ENCODE data around the gene CUTC. TPM values are rescaled to one million over a fixed set of nuclear protein-coding genes. Genes with fewer than 3 reads are reported as not detected.
"Not testable (repeated sequence)": the region's sequence is repeated elsewhere in the genome, so short reads cannot be mapped to it uniquely, and the experiment has no call there.

Gene CUTC
- total RNA-seq, 1 donor from 2014 or later, result 46.8 TPM

DNA sequence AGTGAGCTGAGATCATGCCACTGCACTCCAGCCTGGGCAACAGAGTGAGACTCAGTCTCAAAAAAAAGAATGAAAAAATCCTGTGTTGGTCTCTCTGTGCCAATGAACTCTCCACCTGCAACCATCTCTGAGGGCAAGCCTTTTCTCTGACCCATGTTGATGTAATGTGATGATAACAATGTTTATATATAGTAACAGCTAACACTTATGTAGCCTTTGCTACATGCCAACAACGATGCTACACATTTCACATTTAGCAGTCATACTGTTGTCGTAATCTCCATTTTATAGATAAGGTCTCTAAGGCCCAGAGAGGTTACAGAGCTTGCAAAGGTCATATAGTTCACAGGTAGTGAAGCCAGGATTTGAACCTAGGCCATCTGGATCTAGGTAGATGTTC is 11.6 kb upstream of the CUTC start:
- Mint-ChIP-seq H3K36me3 (ENCODE audit: low read depth) (peaks cover 57% of the 10 kb centered on the region), H3K27me3 (no peaks in the 10 kb centered on the region), H3K27ac (no peak overlapping the region)

DNA sequence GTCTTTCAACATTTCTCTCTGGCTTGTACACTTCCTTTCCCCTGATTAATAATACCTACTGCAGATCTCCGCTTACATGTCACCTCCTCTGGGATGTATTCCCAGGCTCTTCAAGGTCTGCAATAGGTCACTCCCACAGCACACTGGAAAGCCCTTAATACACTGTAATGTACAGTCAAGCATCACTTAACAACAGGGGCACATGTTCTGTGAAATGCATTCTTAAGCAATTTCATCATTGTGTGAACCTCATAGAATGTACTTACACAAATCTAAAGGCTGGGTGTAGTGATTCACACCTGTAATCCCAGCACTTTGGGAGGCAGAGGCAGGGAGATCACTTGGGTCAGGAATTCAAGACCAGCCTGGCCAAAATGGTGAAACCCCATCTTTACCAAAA is 2.0 kb upstream of the CUTC start:
- Mint-ChIP-seq H3K36me3 (ENCODE audit: low read depth) (peaks cover 36% of the 10 kb centered on the region), H3K27ac (no peak overlapping the region), H3K4me1 (peaks cover 26% of the 10 kb centered on the region), H3K27me3 (no peaks in the 10 kb centered on the region), H3K4me3 (no peak overlapping the region), H3K9me3 (no peaks in the 10 kb centered on the region)
- intact Hi-C loops (cut with micrococcal nuclease), result loop anchor here (5.0 to 10.0 kb wide), 3 partner anchors 642 to 1595 kb away; partner anchors contain the start of genes R3HCC1L and SLF2
- no peak for DNase-seq

More for the DNA sequence above, 11.6 kb upstream of the CUTC start:
- no peak for DNase-seq
- Mint-ChIP-seq H3K4me1 (no peaks in the 10 kb centered on the region), H3K4me3 (no peak overlapping the region), H3K9me3 (no peaks in the 10 kb centered on the region)
- intact Hi-C loops (cut with micrococcal nuclease), result no loop called here

DNA sequence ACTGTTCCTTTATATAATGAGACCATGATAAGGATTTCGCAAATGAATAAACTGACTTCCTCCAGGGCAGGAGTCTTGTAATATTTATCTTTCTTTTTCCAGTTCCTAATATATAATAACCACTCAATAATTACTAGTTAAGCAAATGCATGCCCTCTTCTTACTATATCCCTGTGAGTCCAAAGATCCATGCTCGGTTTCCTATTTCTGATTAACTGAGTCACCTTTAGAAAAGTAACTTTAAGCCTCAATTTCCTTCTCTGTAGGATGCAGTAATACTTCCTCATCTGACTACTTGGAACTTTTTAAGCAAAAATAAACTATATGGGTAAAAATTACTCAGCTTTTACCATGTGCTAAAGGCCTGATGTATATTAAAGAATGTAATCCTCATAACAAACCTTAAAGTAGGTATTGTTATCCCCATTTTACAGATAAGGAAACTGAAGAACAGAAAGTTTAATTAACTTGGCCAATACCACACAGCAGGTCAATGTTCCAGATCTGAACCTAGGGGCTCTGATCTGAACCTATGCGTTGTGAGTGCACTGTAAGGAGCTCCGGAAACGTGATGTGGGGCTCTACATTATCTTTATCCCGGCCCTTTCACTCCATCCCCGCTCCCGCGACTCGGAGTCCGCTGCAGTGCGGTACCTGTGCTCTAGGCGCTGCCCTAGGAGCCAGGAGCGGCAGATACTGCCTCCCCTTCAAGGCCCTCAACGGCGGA is 565 bp upstream of the CUTC start:
- DNase-seq, result no peak
- Mint-ChIP-seq H3K27me3 (no peaks in the 10 kb centered on the region), H3K36me3 (ENCODE audit: low read depth) (peaks cover 38% of the 10 kb centered on the region), H3K9me3 (no peaks in the 10 kb centered on the region), H3K4me3 (peak overlapping the region; percentile 98), H3K27ac (peak overlapping the region; percentile 98), H3K4me1 (peaks cover 25% of the 10 kb centered on the region)
- intact Hi-C loops (cut with micrococcal nuclease), result loop anchor here (1.0 to 10.0 kb wide), 7 partner anchors 73 to 1597 kb away; partner anchors contain the start of genes DNMBP, ENTPD7, GOT1 and R3HCC1L

DNA sequence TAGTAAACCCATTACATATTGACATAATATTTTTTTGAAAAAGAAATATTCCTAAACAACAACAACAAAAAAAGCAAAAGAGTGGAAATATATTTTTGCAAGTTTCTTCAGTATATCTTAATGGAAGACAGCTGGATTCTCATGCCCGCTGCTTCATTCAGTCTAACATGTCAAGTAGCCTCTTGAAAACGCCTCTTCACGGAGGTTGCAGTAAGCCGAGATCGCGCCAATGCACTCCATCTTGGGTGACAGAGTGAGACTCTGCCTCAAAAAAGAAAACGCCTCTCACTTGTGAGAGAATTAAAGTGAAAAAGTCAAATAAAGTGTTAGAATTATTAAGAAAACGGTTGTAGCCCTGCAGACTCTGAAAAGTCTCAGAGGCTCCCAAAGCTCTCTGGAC is 1.3 kb downstream of the CUTC start:
- no peaks in the 10 kb centered on the region for H3K27me3 Mint-ChIP-seq
- peaks cover 41% of the 10 kb centered on the region for H3K36me3 Mint-ChIP-seq (ENCODE audit: low read depth)
- intact Hi-C loops (cut with micrococcal nuclease), result loop anchor here (2.0 to 10.0 kb wide), 4 partner anchors 75 to 1599 kb away; partner anchors contain the start of genes ENTPD7, R3HCC1L and SLF2
- DNase-seq, result no peak
- no peaks in the 10 kb centered on the region for H3K9me3 Mint-ChIP-seq
- H3K4me1 Mint-ChIP-seq, result peaks cover 28% of the 10 kb centered on the region
- H3K27ac Mint-ChIP-seq, result peak overlapping the region; percentile 48
- peak overlapping the region; percentile 81 for H3K4me3 Mint-ChIP-seq

DNA sequence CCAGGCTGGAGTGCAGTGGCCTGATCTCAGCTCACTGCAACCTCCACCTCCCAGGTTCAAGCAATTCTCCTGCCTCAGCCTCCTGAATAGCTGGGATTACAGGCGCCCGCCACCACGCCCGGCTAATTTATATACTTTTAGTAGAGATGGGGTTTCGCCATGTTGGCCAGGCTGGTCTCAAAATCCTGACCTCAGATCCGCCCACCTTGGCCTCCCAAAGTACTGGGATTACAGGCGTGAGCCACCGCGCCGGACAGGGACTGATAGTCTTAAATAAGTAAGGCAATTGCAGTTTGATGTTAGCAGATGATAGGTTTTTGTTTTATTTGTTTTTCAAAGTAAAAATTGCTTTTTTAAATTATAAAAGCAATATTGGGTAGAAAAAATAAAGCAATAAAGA is 2.1 kb downstream of the CUTC start:
- H3K27ac Mint-ChIP-seq, H3K4me3 Mint-ChIP-seq, DNase-seq, H3K9me3 Mint-ChIP-seq, H3K27me3 Mint-ChIP-seq: not testable (repeated sequence)
- Mint-ChIP-seq H3K36me3 (ENCODE audit: low read depth) (peaks cover 48% of the 10 kb centered on the region), H3K4me1 (peaks cover 26% of the 10 kb centered on the region)
- intact Hi-C loops (cut with micrococcal nuclease), result loop anchor here (5.0 to 10.0 kb wide), 3 partner anchors 638 to 1599 kb away; partner anchors contain the start of genes R3HCC1L and SLF2

DNA sequence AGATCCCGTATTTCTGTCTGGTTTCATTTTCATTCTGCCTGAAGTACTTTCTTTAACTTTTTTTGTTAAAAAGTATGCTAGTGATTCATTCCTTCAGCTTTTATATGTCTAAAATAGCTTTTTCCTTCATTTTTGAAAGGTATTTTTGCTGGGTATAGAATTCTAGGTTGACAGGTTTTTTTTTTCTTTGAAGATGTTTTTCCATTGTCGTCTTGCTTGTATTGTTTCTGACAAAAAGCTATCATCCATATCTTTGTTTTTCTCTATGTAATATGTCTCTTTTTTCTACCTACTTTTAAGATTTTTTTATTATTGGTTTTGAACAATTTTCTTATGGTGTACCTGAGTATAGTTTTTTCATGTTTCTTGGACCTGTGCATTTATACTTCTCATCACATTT is 8.2 kb downstream of the CUTC start:
- Mint-ChIP-seq H3K9me3 (peaks cover 15% of the 10 kb centered on the region), H3K4me1 (peaks cover 16% of the 10 kb centered on the region), H3K36me3 (ENCODE audit: low read depth) (peaks cover 81% of the 10 kb centered on the region), H3K27ac (no peak overlapping the region), H3K27me3 (no peaks in the 10 kb centered on the region), H3K4me3 (no peak overlapping the region)
- intact Hi-C loops (cut with micrococcal nuclease), result no loop called here
- DNase-seq, result no peak

DNA sequence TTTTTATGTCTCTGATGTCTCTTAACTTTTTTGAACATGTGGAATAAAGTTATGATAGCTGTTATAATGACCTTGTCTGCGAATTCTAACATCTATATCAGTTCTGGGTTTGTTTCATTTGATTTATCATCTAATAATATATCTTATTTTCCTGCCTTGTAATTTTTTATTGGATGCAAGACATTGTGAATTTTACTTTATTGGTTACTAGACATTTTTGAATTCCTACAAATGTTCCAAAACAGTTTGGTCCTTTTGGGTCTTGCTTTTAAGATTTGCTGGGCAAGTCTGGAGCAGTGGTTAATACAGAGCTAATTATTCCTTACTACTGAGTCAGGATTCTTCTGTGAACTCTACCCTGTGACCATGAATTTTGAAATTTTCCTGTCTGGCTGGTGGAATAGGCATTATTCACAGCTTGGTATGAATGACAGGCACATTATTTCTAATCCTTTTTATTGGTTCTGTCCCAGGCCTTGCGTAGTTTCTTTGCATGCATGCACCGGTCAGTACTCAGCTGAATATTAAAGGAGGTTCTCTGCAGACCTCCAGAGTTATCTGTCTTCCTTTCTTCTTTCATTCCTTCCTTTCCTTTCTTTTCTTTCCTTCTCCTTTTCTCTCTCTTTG is 9.0 kb downstream of the CUTC start:
- H3K36me3 Mint-ChIP-seq (ENCODE audit: low read depth), result peaks cover 82% of the 10 kb centered on the region
- H3K4me1 Mint-ChIP-seq, result peaks cover 16% of the 10 kb centered on the region
- DNase-seq, result no peak
- H3K9me3 Mint-ChIP-seq, result peaks cover 15% of the 10 kb centered on the region
- H3K27me3 Mint-ChIP-seq, result no peaks in the 10 kb centered on the region
- intact Hi-C loops (cut with micrococcal nuclease), result no loop called here
- no peak overlapping the region for H3K27ac Mint-ChIP-seq
- no peak overlapping the region for H3K4me3 Mint-ChIP-seq

DNA sequence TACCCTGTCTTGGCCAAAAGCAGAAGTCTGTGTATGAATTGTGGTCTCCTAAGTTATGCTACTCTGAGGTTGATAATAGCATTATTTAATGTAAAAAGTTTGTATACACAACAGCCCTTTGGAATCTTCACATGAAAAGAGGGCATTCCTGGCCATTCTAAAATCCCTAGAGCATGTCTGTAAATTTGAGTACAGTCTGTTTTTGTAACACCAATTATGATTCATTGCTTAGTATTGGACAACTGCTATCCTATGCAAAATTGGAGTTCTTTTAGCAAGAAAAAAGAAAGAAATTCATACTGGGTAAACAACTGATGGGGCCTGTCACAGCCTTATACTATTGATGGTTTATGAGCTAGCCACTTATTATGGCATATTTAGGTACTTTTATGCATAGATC is 10.2 kb downstream of the CUTC start:
- Mint-ChIP-seq H3K36me3 (ENCODE audit: low read depth) (peaks cover 78% of the 10 kb centered on the region), H3K9me3 (peaks cover 15% of the 10 kb centered on the region), H3K27ac (no peak overlapping the region), H3K4me1 (peaks cover 16% of the 10 kb centered on the region), H3K4me3 (no peak overlapping the region), H3K27me3 (no peaks in the 10 kb centered on the region)
- no peak for DNase-seq
- intact Hi-C loops (cut with micrococcal nuclease), result no loop called here

DNA sequence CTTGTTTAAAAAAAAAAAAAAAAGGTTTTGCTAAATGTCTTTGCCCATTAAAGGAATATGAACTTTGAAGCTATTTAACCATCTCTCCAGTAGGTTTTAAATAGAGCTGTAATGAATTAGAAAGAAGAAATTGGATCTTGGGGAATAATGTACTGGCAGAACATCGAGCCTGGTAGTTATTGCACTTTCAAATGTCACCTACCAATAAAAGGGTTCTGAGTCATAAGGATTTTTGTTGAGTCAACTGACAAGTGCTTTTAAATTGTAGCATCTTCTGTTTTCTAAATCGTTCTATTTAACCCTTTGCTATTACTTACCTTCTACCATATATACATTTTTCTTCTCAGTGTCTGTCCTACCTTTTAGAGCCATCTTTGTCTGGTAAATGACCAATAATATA is 10.7 kb downstream of the CUTC start:
- no peak overlapping the region for H3K4me3 Mint-ChIP-seq
- H3K27ac Mint-ChIP-seq, result no peak overlapping the region
- peaks cover 12% of the 10 kb centered on the region for H3K4me1 Mint-ChIP-seq
- intact Hi-C loops (cut with micrococcal nuclease), result no loop called here
- peaks cover 75% of the 10 kb centered on the region for H3K36me3 Mint-ChIP-seq (ENCODE audit: low read depth)
- no peak for DNase-seq
- no peaks in the 10 kb centered on the region for H3K27me3 Mint-ChIP-seq
- peaks cover 15% of the 10 kb centered on the region for H3K9me3 Mint-ChIP-seq

DNA sequence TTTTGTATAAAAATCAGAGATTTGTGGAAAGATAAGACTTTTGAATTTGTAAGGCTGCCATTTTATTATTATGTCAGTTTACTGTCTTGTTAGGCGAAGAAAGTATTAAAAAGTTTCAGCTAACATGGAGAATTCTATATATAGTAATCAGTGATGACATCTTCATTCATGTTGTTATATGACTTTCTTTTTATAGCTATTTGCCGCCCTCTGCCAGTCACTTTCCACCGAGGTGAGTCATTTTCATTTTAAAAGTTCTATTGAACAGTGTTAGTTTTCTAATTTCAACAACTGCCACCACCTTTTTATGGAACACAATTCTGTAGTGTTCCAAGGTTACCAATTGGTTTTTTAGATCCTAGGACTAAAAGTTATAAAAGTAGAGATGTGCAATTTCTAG is 11.8 kb downstream of the CUTC start:
- Mint-ChIP-seq H3K27me3 (no peaks in the 10 kb centered on the region), H3K9me3 (peaks cover 15% of the 10 kb centered on the region), H3K27ac (no peak overlapping the region), H3K4me1 (peaks cover 13% of the 10 kb centered on the region), H3K36me3 (ENCODE audit: low read depth) (peaks cover 75% of the 10 kb centered on the region), H3K4me3 (no peak overlapping the region)
- intact Hi-C loops (cut with micrococcal nuclease), result no loop called here
- no peak for DNase-seq

DNA sequence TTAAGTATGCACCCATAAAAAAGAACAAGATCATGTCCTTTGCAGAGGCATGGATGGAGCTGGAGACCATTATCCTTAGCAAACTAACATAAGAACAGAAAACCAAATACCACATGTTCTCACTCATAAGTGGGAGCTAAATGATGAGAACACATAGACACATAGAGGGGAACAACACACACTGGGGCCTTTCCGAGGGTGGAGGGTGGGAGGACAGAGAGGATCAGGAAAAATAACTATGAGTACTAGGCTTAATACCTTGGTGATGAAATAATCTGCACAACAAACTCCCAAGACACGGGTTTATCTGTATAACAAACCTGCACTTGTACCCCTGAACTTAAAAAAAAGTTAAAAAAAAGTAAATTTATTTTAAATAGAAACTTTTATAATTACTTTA is 14.1 kb downstream of the CUTC start:
- Mint-ChIP-seq H3K4me1 (peaks cover 15% of the 10 kb centered on the region), H3K36me3 (ENCODE audit: low read depth) (peaks cover 67% of the 10 kb centered on the region)
- H3K9me3 Mint-ChIP-seq; H3K27ac Mint-ChIP-seq; DNase-seq; H3K4me3 Mint-ChIP-seq; intact Hi-C loops (cut with micrococcal nuclease); H3K27me3 Mint-ChIP-seq: not testable (repeated sequence)

DNA sequence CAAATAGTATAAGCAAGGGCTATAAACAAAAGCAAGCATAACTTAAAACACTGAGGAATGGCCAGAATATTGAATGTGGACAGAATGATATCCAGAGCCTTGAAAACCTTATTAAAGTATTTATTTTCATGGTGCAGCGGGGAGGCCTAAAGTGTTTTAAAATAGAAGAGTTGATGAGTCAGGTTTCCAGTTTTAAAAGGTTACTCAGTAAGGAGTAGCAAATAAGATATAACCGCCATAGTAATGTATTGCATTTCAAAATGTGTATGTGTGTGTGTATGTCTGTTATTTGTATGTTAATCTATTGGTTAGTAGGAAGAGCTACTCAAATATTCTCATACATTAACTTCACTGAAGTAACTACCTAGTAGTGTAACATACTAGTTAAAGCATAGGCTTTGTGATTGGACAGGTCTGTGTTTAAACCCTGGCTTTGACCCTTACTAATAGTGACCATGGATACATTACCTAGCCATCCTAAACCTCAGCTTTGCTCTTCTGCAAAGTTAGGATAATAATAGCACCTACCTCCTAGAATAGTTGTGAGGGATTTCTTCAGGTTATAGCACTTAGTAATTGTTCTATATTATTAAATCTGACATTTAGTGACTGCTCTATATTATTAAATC is 16.9 kb downstream of the CUTC start:
- Mint-ChIP-seq H3K27me3 (no peaks in the 10 kb centered on the region), H3K27ac (no peak overlapping the region), H3K4me1 (peaks cover 8% of the 10 kb centered on the region), H3K9me3 (no peaks in the 10 kb centered on the region), H3K4me3 (no peak overlapping the region), H3K36me3 (ENCODE audit: low read depth) (peaks cover 55% of the 10 kb centered on the region)
- intact Hi-C loops (cut with micrococcal nuclease), result no loop called here
- no peak for DNase-seq

DNA sequence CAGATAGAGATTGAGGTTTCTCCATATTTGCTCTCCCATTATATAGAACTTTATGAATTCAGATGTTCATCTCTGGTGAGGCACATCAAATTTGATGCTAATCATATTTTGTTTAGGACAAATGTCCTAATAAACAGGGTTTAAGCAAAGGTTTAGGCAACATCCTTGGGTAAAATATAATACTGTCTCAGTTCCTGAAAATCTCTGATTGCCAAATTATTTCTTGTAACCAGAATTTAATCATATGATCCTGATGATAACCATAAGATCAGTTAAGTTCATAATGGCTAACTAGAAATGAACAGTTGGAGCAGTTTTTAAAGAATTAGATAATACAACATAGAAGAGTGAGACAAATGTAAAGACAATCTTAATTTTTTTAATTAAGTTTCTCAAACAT is 18.6 kb downstream of the CUTC start:
- Mint-ChIP-seq H3K27ac (no peak overlapping the region), H3K9me3 (no peaks in the 10 kb centered on the region), H3K36me3 (ENCODE audit: low read depth) (peaks cover 55% of the 10 kb centered on the region), H3K4me1 (peaks cover 5% of the 10 kb centered on the region), H3K4me3 (no peak overlapping the region), H3K27me3 (no peaks in the 10 kb centered on the region)
- no peak for DNase-seq
- intact Hi-C loops (cut with micrococcal nuclease), result no loop called here

DNA sequence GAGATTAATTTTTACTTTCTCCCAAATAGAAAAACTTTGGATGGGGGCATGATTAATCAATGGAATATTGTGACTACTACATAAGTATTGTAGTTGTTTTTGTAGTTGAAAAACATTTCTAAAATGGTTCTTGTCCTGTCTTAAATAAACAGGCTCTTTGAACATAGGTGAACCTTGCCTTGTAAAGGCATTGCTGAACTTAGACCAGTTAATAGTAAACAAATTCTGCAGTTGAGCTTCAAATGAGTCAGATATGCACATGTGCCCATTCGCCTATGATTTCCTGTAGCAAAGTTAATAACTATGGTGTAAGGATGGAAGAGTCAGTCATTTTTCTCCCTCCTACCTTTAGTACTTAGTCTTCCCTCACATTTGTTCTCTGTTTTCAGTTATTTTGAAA is 22.6 kb downstream of the CUTC start:
- H3K9me3 Mint-ChIP-seq, result no peaks in the 10 kb centered on the region
- no peak overlapping the region for H3K4me3 Mint-ChIP-seq
- H3K4me1 Mint-ChIP-seq, result peaks cover 3% of the 10 kb centered on the region
- intact Hi-C loops (cut with micrococcal nuclease), result no loop called here
- DNase-seq, result no peak
- H3K27ac Mint-ChIP-seq, result no peak overlapping the region
- peaks cover 66% of the 10 kb centered on the region for H3K36me3 Mint-ChIP-seq (ENCODE audit: low read depth)
- H3K27me3 Mint-ChIP-seq, result no peaks in the 10 kb centered on the region
